Measurements from ENCODE around the gene GATA3. TPM values are rescaled to one million over a fixed set of nuclear protein-coding genes. Genes with fewer than 3 reads are reported as not detected.

The GATA3 gene
- 1.6 TPM for total RNA-seq

GRCh38 chr10:8054494-8055407 lies at the start of gene GATA3:
GATA3 (plus strand) TSS chr10:8054688; CDS start chr10:8055656, 968 bp downstream.

Other genes with a start within 250 kb of the GATA3 start
- 7.3 TPM for gene TAF3, start 236.2 kb upstream of the GATA3 start, total RNA-seq

Data from camera-type eye (tissue), 1 donor.